ENCODE results near the gene FTSJ1.

The FTSJ1 gene

GRCh38 chrX:48504261-48504660, 28.3 kb downstream of the FTSJ1 start:
- no peaks in the 10 kb centered on the region for H3K36me3 ChIP-seq (ENCODE audit: control insufficient read depth, insufficient read depth, low read length, severe bottlenecking)
- H3K9me3 ChIP-seq (ENCODE audit: control insufficient read depth, low read length), result no peaks in the 10 kb centered on the region
- no peak overlapping the region for H3K4me3 ChIP-seq (ENCODE audit: low read length)
- no peak overlapping the region for H3K9ac ChIP-seq (ENCODE audit: low read length)
- peaks cover 12% of the 10 kb centered on the region for H3K27me3 ChIP-seq (replicated peaks; ENCODE audit: control insufficient read depth, insufficient read depth, low read length)
- no peaks in the 10 kb centered on the region for H3K4me1 ChIP-seq (ENCODE audit: control insufficient read depth, insufficient read depth, low read length)
- DNase-seq (ENCODE audit: low read depth), result no peak

- DNase-seq (ENCODE audit: low read depth), result no peak
- Histone ChIP-seq H3K4me3 (ENCODE audit: low read length) (no peak overlapping the region), H3K9me3 (ENCODE audit: control insufficient read depth, low read length) (no peaks in the 10 kb centered on the region), H3K36me3 (ENCODE audit: control insufficient read depth, insufficient read depth, low read length, severe bottlenecking) (no peaks in the 10 kb centered on the region), H3K4me1 (ENCODE audit: control insufficient read depth, insufficient read depth, low read length) (no peaks in the 10 kb centered on the region), H3K9ac (ENCODE audit: low read length) (no peak overlapping the region), H3K27me3 (replicated peaks; ENCODE audit: control insufficient read depth, insufficient read depth, low read length) (peaks cover 9% of the 10 kb centered on the region)
Observed at GRCh38 chrX:48505481-48505880, 29.5 kb downstream of the FTSJ1 start.

- H3K36me3 ChIP-seq (ENCODE audit: control insufficient read depth, insufficient read depth, low read length, severe bottlenecking), result no peaks in the 10 kb centered on the region
- H3K9ac ChIP-seq (ENCODE audit: low read length), result no peak overlapping the region
- no peaks in the 10 kb centered on the region for H3K4me1 ChIP-seq (ENCODE audit: control insufficient read depth, insufficient read depth, low read length)
- DNase-seq (ENCODE audit: low read depth), result no peak
- H3K27me3 ChIP-seq (replicated peaks; ENCODE audit: control insufficient read depth, insufficient read depth, low read length), result peaks cover 5% of the 10 kb centered on the region
- no peak overlapping the region for H3K4me3 ChIP-seq (ENCODE audit: low read length)
- no peaks in the 10 kb centered on the region for H3K9me3 ChIP-seq (ENCODE audit: control insufficient read depth, low read length)
Observed at GRCh38 chrX:48507246-48507645, 31.2 kb downstream of the FTSJ1 start.

- Histone ChIP-seq H3K9ac (ENCODE audit: low read length) (peak within 1 kb of the TSS; percentile 86), H3K27me3 (replicated peaks; ENCODE audit: control insufficient read depth, insufficient read depth, low read length) (no peaks in the 10 kb centered on the region), H3K4me1 (ENCODE audit: control insufficient read depth, insufficient read depth, low read length) (no peaks in the 10 kb centered on the region), H3K9me3 (ENCODE audit: control insufficient read depth, low read length) (no peaks in the 10 kb centered on the region), H3K36me3 (ENCODE audit: control insufficient read depth, insufficient read depth, low read length, severe bottlenecking) (no peaks in the 10 kb centered on the region), H3K4me3 (ENCODE audit: low read length) (peak within 1 kb of the TSS; percentile 84)
- peak; percentile 83 for DNase-seq (ENCODE audit: low read depth)
Observed at GRCh38 chrX:48508400-48509244, 32.6 kb downstream of the FTSJ1 start, which contains the start of gene PORCN. Gene PORCN (plus strand): TSS chrX:48508992. CDS start chrX:48509821, 829 bp downstream.

- peak overlapping the region; percentile 86 for H3K9ac ChIP-seq (ENCODE audit: low read length)
- DNase-seq (ENCODE audit: low read depth), result no peak
- no peaks in the 10 kb centered on the region for H3K27me3 ChIP-seq (replicated peaks; ENCODE audit: control insufficient read depth, insufficient read depth, low read length)
Observed at GRCh38 chrX:48509245-48509590, 33.2 kb downstream of the FTSJ1 start.

GRCh38 chrX:48509619-48510018, 33.6 kb downstream of the FTSJ1 start:
- no peaks in the 10 kb centered on the region for H3K27me3 ChIP-seq (replicated peaks; ENCODE audit: control insufficient read depth, insufficient read depth, low read length)
- H3K36me3 ChIP-seq (ENCODE audit: control insufficient read depth, insufficient read depth, low read length, severe bottlenecking), result no peaks in the 10 kb centered on the region
- H3K4me1 ChIP-seq (ENCODE audit: control insufficient read depth, insufficient read depth, low read length), result no peaks in the 10 kb centered on the region
- H3K4me3 ChIP-seq (ENCODE audit: low read length), result peak overlapping the region; percentile 84
- H3K9me3 ChIP-seq (ENCODE audit: control insufficient read depth, low read length), result no peaks in the 10 kb centered on the region
- H3K9ac ChIP-seq (ENCODE audit: low read length), result peak overlapping the region; percentile 86
- no peak for DNase-seq (ENCODE audit: low read depth)

More at GRCh38 chrX:48509245-48509590, 33.2 kb downstream of the FTSJ1 start:
- Histone ChIP-seq H3K9me3 (ENCODE audit: control insufficient read depth, low read length) (no peaks in the 10 kb centered on the region), H3K36me3 (ENCODE audit: control insufficient read depth, insufficient read depth, low read length, severe bottlenecking) (no peaks in the 10 kb centered on the region), H3K4me1 (ENCODE audit: control insufficient read depth, insufficient read depth, low read length) (no peaks in the 10 kb centered on the region), H3K4me3 (ENCODE audit: low read length) (peak overlapping the region; percentile 84)

- peaks cover 3% of the 10 kb centered on the region for H3K36me3 ChIP-seq (ENCODE audit: control insufficient read depth, insufficient read depth, low read length, severe bottlenecking)
- H3K9ac ChIP-seq (ENCODE audit: low read length), result no peak overlapping the region
- H3K4me1 ChIP-seq (ENCODE audit: control insufficient read depth, insufficient read depth, low read length), result no peaks in the 10 kb centered on the region
- DNase-seq (ENCODE audit: low read depth), result peak; percentile 44
- H3K27me3 ChIP-seq (replicated peaks; ENCODE audit: control insufficient read depth, insufficient read depth, low read length), result no peaks in the 10 kb centered on the region
- H3K4me3 ChIP-seq (ENCODE audit: low read length), result no peak overlapping the region
- no peaks in the 10 kb centered on the region for H3K9me3 ChIP-seq (ENCODE audit: control insufficient read depth, low read length)
Observed at GRCh38 chrX:48511560-48511959, 35.6 kb downstream of the FTSJ1 start.

- Histone ChIP-seq H3K4me3 (ENCODE audit: low read length) (no peak overlapping the region), H3K36me3 (ENCODE audit: control insufficient read depth, insufficient read depth, low read length, severe bottlenecking) (peaks cover 3% of the 10 kb centered on the region), H3K9ac (ENCODE audit: low read length) (no peak overlapping the region), H3K4me1 (ENCODE audit: control insufficient read depth, insufficient read depth, low read length) (no peaks in the 10 kb centered on the region), H3K9me3 (ENCODE audit: control insufficient read depth, low read length) (no peaks in the 10 kb centered on the region), H3K27me3 (replicated peaks; ENCODE audit: control insufficient read depth, insufficient read depth, low read length) (no peaks in the 10 kb centered on the region)
- no peak for DNase-seq (ENCODE audit: low read depth)
Observed at GRCh38 chrX:48512371-48512935, 36.5 kb downstream of the FTSJ1 start.

GRCh38 chrX:48513670-48514069, 37.7 kb downstream of the FTSJ1 start:
- H3K4me1 ChIP-seq (ENCODE audit: control insufficient read depth, insufficient read depth, low read length), result no peaks in the 10 kb centered on the region
- H3K9me3 ChIP-seq (ENCODE audit: control insufficient read depth, low read length), result no peaks in the 10 kb centered on the region
- no peak overlapping the region for H3K4me3 ChIP-seq (ENCODE audit: low read length)
- no peaks in the 10 kb centered on the region for H3K27me3 ChIP-seq (replicated peaks; ENCODE audit: control insufficient read depth, insufficient read depth, low read length)
- peaks cover 3% of the 10 kb centered on the region for H3K36me3 ChIP-seq (ENCODE audit: control insufficient read depth, insufficient read depth, low read length, severe bottlenecking)
- no peak for DNase-seq (ENCODE audit: low read depth)
- H3K9ac ChIP-seq (ENCODE audit: low read length), result no peak overlapping the region

GRCh38 chrX:48514126-48514806, 38.3 kb downstream of the FTSJ1 start:
- Histone ChIP-seq H3K36me3 (ENCODE audit: control insufficient read depth, insufficient read depth, low read length, severe bottlenecking) (peaks cover 3% of the 10 kb centered on the region), H3K27me3 (replicated peaks; ENCODE audit: control insufficient read depth, insufficient read depth, low read length) (no peaks in the 10 kb centered on the region), H3K4me1 (ENCODE audit: control insufficient read depth, insufficient read depth, low read length) (no peaks in the 10 kb centered on the region), H3K9me3 (ENCODE audit: control insufficient read depth, low read length) (no peaks in the 10 kb centered on the region), H3K4me3 (ENCODE audit: low read length) (no peak overlapping the region), H3K9ac (ENCODE audit: low read length) (no peak overlapping the region)
- DNase-seq (ENCODE audit: low read depth), result no peak

- Histone ChIP-seq H3K9me3 (ENCODE audit: control insufficient read depth, low read length) (no peaks in the 10 kb centered on the region), H3K4me3 (ENCODE audit: low read length) (no peak overlapping the region), H3K4me1 (ENCODE audit: control insufficient read depth, insufficient read depth, low read length) (no peaks in the 10 kb centered on the region), H3K36me3 (ENCODE audit: control insufficient read depth, insufficient read depth, low read length, severe bottlenecking) (peaks cover 3% of the 10 kb centered on the region), H3K9ac (ENCODE audit: low read length) (no peak overlapping the region), H3K27me3 (replicated peaks; ENCODE audit: control insufficient read depth, insufficient read depth, low read length) (no peaks in the 10 kb centered on the region)
- no peak for DNase-seq (ENCODE audit: low read depth)
Observed at GRCh38 chrX:48514868-48515460, 39.0 kb downstream of the FTSJ1 start.

All from adipocyte (in vitro differentiated cells).